ENCODE measurements around the gene OTOG.

DNA sequence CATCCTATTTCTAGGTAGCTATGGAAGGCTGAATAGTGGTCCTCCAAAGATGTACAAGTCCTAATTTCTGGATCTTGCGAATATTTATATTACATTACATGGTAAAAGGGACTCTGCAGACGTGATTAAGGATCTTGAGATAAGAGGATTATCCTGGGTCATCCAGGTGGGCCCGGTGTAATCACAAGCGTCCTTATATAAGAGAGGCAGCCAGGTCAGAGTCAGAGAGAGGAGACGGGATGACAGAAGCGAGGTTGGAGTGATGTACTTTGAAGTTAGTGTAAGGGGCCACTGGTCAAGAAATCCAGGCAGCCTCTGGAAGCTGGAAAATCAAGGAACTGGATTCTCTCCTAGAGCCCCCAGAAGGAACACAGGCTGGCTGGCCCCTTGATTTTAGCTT, 102.2 kb downstream of the OTOG start:
- no peak for TF ChIP-seq L3MBTL2 (conservative IDR thresholded peaks at IDR 0.05)
- TF ChIP-seq SP1 (IDR thresholded peaks at IDR 0.05) = no peak
- no peak for TF ChIP-seq BHLHE40 (IDR thresholded peaks at IDR 0.05; ENCODE audit: borderline replicate concordance)
- no peak for TF ChIP-seq FOXA1 (IDR thresholded peaks at IDR 0.05)
- no peak for TF ChIP-seq ZNF384 (IDR thresholded peaks at IDR 0.05)
- TF ChIP-seq, protein P1, sequence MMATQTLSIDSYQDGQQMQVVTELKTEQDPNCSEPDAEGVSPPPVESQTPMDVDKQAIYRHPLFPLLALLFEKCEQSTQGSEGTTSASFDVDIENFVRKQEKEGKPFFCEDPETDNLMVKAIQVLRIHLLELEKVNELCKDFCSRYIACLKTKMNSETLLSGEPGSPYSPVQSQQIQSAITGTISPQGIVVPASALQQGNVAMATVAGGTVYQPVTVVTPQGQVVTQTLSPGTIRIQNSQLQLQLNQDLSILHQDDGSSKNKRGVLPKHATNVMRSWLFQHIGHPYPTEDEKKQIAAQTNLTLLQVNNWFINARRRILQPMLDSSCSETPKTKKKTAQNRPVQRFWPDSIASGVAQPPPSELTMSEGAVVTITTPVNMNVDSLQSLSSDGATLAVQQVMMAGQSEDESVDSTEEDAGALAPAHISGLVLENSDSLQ (IDR thresholded peaks at IDR 0.05) = no peak
- TF ChIP-seq NFRKB (IDR thresholded peaks at IDR 0.05) = no peak

Measured in HEK293T (cell line).